GM21360 (cell line): ENCODE results near the gene ENO4.

Experiments
- ATAC-seq: cut with Tn5 transposase; IDR thresholded peaks from one replicate; pipeline ENCODE4 v1.9.1; 2021; ENCODE audit warnings: mild to moderate bottlenecking, moderate library complexity; ENCODE audit not compliant: unreplicated experiment

Gene ENO4

DNA sequence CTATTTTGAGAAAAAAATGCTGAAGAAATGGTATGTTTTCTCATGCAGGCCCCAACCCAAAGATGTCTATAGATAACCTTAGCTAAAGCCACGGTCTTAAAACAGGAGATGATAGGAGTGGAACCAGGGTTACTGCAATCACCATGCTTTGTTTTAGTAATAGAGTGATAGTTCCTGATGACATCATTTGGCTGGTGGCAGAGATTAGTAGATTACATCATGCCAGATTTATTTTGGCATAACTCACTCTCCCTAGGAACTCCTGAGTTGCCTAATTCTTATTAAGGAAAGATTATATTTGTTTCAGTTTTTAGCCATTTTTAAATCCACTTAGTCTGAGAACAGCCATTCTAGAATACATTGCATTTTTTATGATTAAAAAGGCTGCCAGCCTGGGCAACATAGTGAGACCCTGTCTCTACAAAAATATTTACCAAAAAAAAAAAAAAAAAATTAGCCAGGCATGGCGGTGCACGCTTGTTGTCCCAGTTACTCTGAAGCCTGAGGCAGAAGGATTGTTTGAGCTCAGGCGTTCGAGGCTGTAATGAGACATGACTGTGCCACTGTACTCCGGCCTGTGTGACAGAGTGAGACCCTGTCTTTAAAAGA is 17.8 kb downstream of the ENO4 start:
- ATAC-seq = no peak

GRCh38 chr10:116868198-116868676 is 18.9 kb downstream of the ENO4 start:
- ATAC-seq = no peak

DNA sequence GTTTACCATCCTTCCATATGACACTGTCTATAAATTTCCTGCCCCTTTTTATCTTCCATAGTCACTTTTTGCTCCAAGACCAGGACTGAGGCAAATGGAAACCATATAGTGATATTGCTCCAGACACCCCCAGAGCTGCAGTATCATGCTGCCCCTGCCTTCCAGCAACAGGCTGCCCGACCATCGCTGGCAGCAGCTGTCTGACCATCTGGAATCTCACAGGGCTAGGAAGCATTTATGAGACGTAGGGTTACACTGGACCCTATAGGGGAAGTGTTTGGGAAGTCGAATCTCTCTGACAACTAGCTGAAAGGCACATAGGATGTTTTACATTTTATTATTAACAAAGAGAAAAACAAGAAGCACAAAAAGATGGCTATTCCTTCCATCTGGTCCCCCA is 19.4 kb downstream of the ENO4 start:
- no peak for ATAC-seq

GRCh38 chr10:116870949-116871348 is 21.6 kb downstream of the ENO4 start:
- ATAC-seq = no peak

- no peak for ATAC-seq
These were observed 23.8 kb downstream of the ENO4 start for GRCh38 chr10:116873134-116873533.

DNA sequence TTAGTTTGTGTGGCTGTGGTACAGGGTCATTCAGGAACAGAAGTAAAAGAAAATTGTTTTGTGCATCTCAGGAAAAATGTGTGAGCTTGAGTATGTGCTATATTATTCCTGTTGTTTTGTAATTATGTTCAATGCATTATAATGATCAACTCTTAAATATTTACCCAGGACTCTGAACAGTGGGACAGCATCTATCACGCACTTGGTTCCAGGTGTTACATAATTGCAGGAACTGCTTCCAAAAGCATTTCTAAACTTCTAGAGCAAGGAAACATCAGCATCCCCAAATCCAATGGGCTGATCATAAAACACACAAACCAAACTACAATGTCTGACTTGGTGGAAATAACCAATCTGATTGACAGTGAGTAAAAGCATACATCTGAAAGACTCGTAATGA is 26.6 kb downstream of the ENO4 start:
- no peak for ATAC-seq

DNA sequence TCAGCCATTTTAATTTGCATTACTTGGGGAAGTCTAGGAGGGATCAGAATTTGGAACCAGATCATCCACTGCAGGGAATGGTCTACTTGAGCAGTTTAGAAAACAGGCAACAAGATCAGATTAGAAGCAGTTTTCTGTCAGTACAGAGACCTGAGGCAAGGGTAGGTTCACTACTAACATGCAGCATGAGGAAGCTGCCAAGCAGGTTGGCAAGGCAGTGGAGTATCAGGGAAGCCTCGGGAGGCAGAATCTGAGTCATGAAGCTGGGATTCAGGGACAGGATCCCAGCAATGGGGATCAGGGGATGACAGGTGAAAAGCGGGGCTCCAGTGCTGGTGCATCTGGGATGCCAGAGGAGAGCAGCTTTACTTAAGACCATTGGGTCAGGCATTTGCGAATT is 28.1 kb downstream of the ENO4 start:
- no peak for ATAC-seq

- ATAC-seq = no peak
These were observed 28.8 kb downstream of the ENO4 start for GRCh38 chr10:116878123-116878522.

DNA sequence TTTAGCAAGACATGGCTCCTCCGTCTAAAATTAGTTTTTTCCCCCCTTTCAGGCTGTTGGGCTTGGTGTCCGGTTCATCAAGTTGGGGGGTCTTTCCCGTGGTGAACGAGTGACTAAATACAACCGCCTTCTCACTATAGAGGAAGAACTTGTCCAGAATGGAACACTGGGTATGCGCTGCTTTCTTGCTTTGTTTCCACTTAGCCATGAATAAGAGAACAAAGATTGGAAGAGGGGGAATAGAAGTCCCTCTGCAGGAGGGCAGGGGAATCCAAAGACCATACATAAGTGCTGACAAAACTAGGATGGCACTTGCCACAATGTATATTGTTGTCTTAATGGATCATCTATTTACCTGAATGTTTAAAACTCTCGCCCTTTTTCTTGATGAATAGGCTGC is 30.5 kb downstream of the ENO4 start:
- no peak for ATAC-seq

GRCh38 chr10:116880716-116881482 is 31.6 kb downstream of the ENO4 start:
- ATAC-seq = no peak

DNA sequence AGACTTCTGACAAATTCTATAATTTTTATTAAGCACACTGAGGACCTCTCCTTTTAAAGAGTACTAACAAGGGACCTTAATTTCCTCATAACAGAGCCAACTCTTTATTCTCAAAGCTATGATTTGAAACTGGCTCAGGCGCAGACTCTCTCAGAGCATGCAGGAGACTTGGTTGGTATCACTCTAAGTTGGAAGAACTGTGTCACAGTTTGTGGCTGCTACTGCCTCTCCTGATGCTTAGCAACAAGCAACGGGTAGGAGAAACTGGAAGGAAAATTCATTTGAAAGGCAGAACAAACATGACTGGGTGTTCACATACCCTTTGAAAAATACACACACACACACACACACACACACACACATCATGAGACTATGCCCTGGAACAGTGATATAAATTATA is 33.3 kb downstream of the ENO4 start:
- ATAC-seq = no peak

DNA sequence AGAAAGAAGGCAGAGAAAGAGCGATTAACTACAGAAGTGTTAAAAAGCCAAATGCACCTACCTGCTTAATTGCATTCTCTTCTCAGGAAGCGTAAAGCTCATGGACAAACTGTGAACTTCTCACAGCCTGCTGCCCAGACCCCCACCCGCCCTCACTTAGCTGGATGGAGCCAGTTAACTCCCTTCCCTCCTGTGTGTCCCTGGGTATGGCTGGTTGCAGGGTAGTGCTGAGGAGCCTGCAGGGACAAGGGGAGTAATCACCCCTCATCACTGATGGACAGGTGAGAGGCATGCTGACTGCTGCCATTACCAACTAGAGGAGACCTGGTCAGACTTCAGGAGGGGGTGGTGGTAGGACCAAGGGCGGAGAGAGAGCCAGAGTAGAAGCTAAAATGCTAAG is 37.5 kb downstream of the ENO4 start:
- ATAC-seq = no peak

- no peak for ATAC-seq
These were observed 39.2 kb downstream of the ENO4 start for GRCh38 chr10:116888380-116889055.

- ATAC-seq = no peak
These were observed 39.8 kb downstream of the ENO4 start for GRCh38 chr10:116889066-116889465.

DNA sequence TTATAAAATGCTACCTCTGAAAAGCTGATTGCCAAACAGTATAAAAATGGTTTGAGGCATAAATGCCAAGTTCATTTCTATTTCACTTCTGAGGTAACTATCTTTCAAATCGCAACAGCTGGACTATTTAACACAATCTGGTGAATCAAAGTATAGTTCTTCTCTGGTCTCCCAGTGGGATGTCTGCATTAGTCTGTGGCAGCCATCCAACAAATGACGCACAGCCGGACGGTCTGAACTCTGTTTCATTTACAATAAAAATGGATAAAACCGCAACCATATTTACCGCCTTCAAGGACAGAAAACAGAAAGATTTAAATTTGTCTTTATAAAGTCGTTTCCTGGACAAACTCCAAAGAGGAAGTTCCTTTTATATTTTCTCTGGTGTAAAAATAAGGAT is 41.9 kb downstream of the ENO4 start:
- no peak for ATAC-seq

- ATAC-seq = no peak
These were observed 43.8 kb downstream of the ENO4 start for GRCh38 chr10:116892907-116893685.

DNA sequence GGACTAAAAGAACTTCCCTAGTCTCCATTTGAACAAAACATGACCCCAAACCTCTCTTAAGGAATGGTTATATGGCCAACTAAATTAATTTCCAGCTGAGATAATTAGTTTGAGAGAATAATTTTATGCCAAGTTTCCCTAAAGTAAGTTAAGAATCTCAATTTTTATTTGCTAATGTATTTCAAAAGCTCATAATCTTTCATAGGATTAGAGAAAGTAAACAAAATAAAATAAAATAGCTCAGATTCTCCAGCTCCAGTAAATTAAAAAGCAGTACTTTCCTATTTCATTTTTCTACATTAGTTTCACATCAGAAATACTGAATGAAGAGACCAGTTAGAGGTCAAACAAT is 44.4 kb downstream of the ENO4 start:
- no peak for ATAC-seq

DNA sequence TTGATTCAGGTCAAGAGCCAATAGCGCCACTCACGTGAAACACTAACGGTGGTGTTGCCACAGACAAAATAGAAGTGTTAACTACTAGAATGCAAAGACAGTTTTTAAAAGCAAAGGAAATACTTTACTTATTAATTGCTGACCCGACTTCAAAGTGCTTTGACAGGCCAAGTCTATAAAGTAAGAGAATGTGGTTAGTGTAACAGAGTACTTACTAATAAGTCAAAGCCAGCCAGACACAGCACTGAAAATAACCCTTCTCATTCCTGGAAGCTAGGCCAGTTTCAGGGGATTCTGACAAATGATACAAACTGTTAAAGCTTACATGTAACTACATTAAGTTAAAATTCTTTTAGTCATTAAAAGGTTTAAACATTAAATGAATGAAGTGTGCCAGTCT is 50.3 kb downstream of the ENO4 start:
- ATAC-seq = no peak

DNA sequence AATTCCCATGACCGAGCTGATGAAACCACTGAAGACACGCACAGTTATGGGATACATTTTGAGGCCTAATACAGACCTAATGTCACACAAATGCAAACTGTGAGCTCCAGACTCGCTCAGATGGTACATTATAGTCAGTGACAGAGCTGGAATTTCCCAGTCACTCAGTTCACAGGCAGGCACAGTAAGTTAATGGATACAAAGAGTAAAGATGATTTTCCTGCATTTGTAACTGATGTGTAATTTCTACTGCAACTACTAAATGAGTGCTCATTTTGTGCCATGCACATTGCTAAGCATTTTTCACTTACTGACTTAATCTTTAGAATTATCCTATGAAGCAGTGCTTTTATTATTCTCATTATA is 56.5 kb downstream of the ENO4 start:
- ATAC-seq = no peak

- ATAC-seq = no peak
These were observed 58.1 kb downstream of the ENO4 start for GRCh38 chr10:116907245-116907987.

- ATAC-seq = no peak
These were observed 60.0 kb downstream of the ENO4 start for GRCh38 chr10:116909307-116909706.
